Endothelial cell of umbilical vein (primary cell): ENCODE measurements around the gene GALNT2. TPM values are rescaled to one million over a fixed set of nuclear protein-coding genes. Genes with fewer than 3 reads are reported as not detected.

Source experiments
- BruUV-seq: library from RNA; stranded (reverse); fragments of 400-500 nt; replicated peaks from 2 replicates; lab custom pipeline; 2021; lab: Mats Ljungman, UMichigan
- CTCF ChIA-PET: fragments of 300-600, 350-600 bp; sonication (Branson Sonifier 250); formaldehyde crosslinking; loops from one replicate; lab custom pipeline; 2021; ENCODE audit warnings: antibody characterized with exemption, inconsistent platforms; lab: Charles Lee
- POLR2A ChIA-PET: fragments of 300-600, 350-600 bp; sonication (Branson Sonifier 250); formaldehyde crosslinking; loops from one replicate; lab custom pipeline; 2021; ENCODE audit warnings: antibody characterized with exemption, inconsistent platforms; lab: Charles Lee
- DNase-seq: peaks from one replicate; pipeline ENCODE4 v3.0.0-alpha.2; 2011; ENCODE audit warnings: low read depth, low spot score
- FAIRE-seq: peaks from 2 replicates; lab custom pipeline; 2011; peaks lifted over from hg19 to GRCh38; lab: Jason Lieb, UNC
- H2AFZ ChIP-seq: 2 replicates; pipeline ENCODE4 v1.6.0; 2012; ENCODE audit warnings: low read depth, low read length, control low read depth, inconsistent platforms
- H3K27ac ChIP-seq: 2 replicates; pipeline ENCODE4 v1.5.1; 2011; ENCODE audit warnings: low read depth, mild to moderate bottlenecking, control low read depth, low read length, moderate library complexity; ENCODE audit not compliant: insufficient read depth
- H3K27me3 ChIP-seq, 2 experiments: 2 replicates each; pipeline versions ENCODE4 v1.6.0 to v1.6.1; 2011; ENCODE audit warnings: low read length in 2 of 2, mixed read lengths in 1 of 2; ENCODE audit not compliant: control insufficient read depth in 2 of 2, insufficient read depth in 2 of 2
- H3K36me3 ChIP-seq, 2 experiments: 2 replicates in 1 of 2; 3 replicates in 1 of 2; pipeline ENCODE4 v1.5.1; 2011; ENCODE audit warnings: low read length in 2 of 2, mild to moderate bottlenecking in 1 of 2, moderate library complexity in 1 of 2; ENCODE audit not compliant: control insufficient read depth in 2 of 2, insufficient read depth in 2 of 2; ENCODE audit errors: extremely low read depth in 1 of 2
- H3K4me1 ChIP-seq: 3 replicates; pipeline ENCODE4 v1.5.1; 2011; ENCODE audit warnings: mild to moderate bottlenecking, low read length; ENCODE audit not compliant: control insufficient read depth, insufficient read depth; ENCODE audit errors: extremely low read depth
- H3K4me2 ChIP-seq: 2 replicates; pipeline ENCODE4 v1.6.1; 2011; ENCODE audit warnings: low read length, control low read depth, mixed read lengths; ENCODE audit not compliant: insufficient read depth
- H3K4me3 ChIP-seq, 3 experiments: fragments of 200-600 bp in 1 of 3; sonication (generic), shearing (Covaris generic) in 1 of 3; replicated peaks in 1 of 3; 2 replicates each; pipeline ENCODE4 v1.5.1; 2011 to 2016; ENCODE audit warnings: control low read depth in 3 of 3, low read length in 3 of 3, mild to moderate bottlenecking in 2 of 3, inconsistent platforms in 1 of 3, low read depth in 1 of 3, moderate library complexity in 1 of 3; ENCODE audit not compliant: insufficient read depth in 1 of 3
- H3K79me2 ChIP-seq: 2 replicates; pipeline ENCODE4 v1.6.0; 2012; ENCODE audit warnings: low read length, inconsistent platforms; ENCODE audit not compliant: control insufficient read depth, insufficient read depth
- H3K9ac ChIP-seq: replicated peaks from 2 replicates; pipeline ENCODE3; 2011; ENCODE audit warnings: low read length, control low read depth; ENCODE audit not compliant: insufficient read depth; ENCODE audit errors: extremely low read depth
- H3K9me1 ChIP-seq: replicated peaks from 3 replicates; pipeline ENCODE4 v1.6.0; 2011; ENCODE audit warnings: mild to moderate bottlenecking, low read length; ENCODE audit not compliant: control insufficient read depth, insufficient read depth; ENCODE audit errors: extremely low read depth
- H3K9me3 ChIP-seq: replicated peaks from 2 replicates; pipeline ENCODE4 v1.5.1; 2012; ENCODE audit warnings: low read length, inconsistent platforms; ENCODE audit not compliant: control insufficient read depth, insufficient read depth
- H4K20me1 ChIP-seq: replicated peaks from 2 replicates; pipeline ENCODE3; 2011; ENCODE audit warnings: mild to moderate bottlenecking, low read length; ENCODE audit not compliant: control insufficient read depth, insufficient read depth; ENCODE audit errors: extremely low read depth
- EZH2 ChIP-seq: IDR thresholded peaks from 2 replicates; pipeline ENCODE4 v1.6.1; 2012; ENCODE audit warnings: borderline replicate concordance, low read depth, mild to moderate bottlenecking, moderate library complexity, low read length, inconsistent platforms; ENCODE audit not compliant: severe bottlenecking
- FOS ChIP-seq: IDR thresholded peaks from 2 replicates; pipeline ENCODE4 v1.6.1; 2011; ENCODE audit warnings: mild to moderate bottlenecking, low read length, moderate library complexity, borderline replicate concordance; ENCODE audit not compliant: insufficient read depth
- GATA2 ChIP-seq: IDR thresholded peaks from 2 replicates; pipeline ENCODE4 v1.7.0; 2011; ENCODE audit warnings: low read depth, mild to moderate bottlenecking, moderate library complexity, mixed read lengths, low read length; ENCODE audit not compliant: insufficient read length, insufficient read depth
- JUN ChIP-seq: IDR thresholded peaks from 2 replicates; pipeline ENCODE4 v1.6.1; 2011; ENCODE audit warnings: borderline replicate concordance, low read depth; ENCODE audit not compliant: insufficient read length, insufficient read depth
- MYC ChIP-seq: IDR thresholded peaks from one replicate; pipeline ENCODE4 v1.6.1; 2011; ENCODE audit warnings: mild to moderate bottlenecking, low read depth, low read length
- POLR2A ChIP-seq: IDR thresholded peaks from 2 replicates; pipeline ENCODE4 v1.6.1; 2012; ENCODE audit warnings: low read depth, mild to moderate bottlenecking, control low read depth, low read length
- POLR2AphosphoS5 ChIP-seq: IDR thresholded peaks from 2 replicates; pipeline ENCODE4 v1.6.1; 2012; ENCODE audit warnings: low read depth, mild to moderate bottlenecking, control low read depth, low read length, moderate library complexity; ENCODE audit not compliant: insufficient read depth
- dilution Hi-C: fragments of 300-500 bp; cut with MboI; formaldehyde crosslinking; loops from one replicate; pipeline ENCODE4 v1.15.0; 2019; ENCODE audit warnings: low sequenced_read_pairs; ENCODE audit not compliant: extremely low pct_ligation_motif_present
- intact Hi-C: fragments of 100-400 bp; cut with micrococcal nuclease; formaldehyde crosslinking; loops from one replicate; pipeline ENCODE4 v1.10.0; 2022
- polyA plus RNA-seq, 4 experiments: library from polyadenylated mRNA; depleted of rRNA in 3 of 4; stranded (reverse) in 3 of 4; unstranded in 1 of 4; fragments of >200 nt; gene quantifications; 2 replicates each; pipeline versions ENCODE4 v1.2.1 to v1.2.3, GENCODE V29; 2011 to 2012; ENCODE audit warnings: missing spikeins in 1 of 4
- total RNA-seq: library from RNA; stranded (reverse); gene quantifications from 2 replicates; pipeline ENCODE4 v1.2.3, GENCODE V29; 2021
- TF ChIP-seq, protein P1 (sequence below), 2 donors: IDR thresholded peaks; 1 replicate in 1 of 2; 2 replicates in 1 of 2; pipeline ENCODE4 v1.5.1; 2011; ENCODE audit warnings: low read length in 2 of 2, mild to moderate bottlenecking in 2 of 2, moderate library complexity in 2 of 2, control low read depth in 1 of 2, inconsistent platforms in 1 of 2, low read depth in 1 of 2; ENCODE audit not compliant: insufficient read depth in 1 of 2; ENCODE audit errors: extremely low read depth in 1 of 2
- TF ChIP-seq, protein P2 (sequence below): IDR thresholded peaks from 2 replicates; pipeline ENCODE4 v1.6.1; 2011; ENCODE audit not compliant: insufficient read depth, insufficient read length

Gene GALNT2
- total and polyA plus RNA-seq, 2 donors (not counting 3 experiments of a cell fraction or from before 2014, with no cell fraction given), result 56.3 to 77.5 TPM

DNA sequence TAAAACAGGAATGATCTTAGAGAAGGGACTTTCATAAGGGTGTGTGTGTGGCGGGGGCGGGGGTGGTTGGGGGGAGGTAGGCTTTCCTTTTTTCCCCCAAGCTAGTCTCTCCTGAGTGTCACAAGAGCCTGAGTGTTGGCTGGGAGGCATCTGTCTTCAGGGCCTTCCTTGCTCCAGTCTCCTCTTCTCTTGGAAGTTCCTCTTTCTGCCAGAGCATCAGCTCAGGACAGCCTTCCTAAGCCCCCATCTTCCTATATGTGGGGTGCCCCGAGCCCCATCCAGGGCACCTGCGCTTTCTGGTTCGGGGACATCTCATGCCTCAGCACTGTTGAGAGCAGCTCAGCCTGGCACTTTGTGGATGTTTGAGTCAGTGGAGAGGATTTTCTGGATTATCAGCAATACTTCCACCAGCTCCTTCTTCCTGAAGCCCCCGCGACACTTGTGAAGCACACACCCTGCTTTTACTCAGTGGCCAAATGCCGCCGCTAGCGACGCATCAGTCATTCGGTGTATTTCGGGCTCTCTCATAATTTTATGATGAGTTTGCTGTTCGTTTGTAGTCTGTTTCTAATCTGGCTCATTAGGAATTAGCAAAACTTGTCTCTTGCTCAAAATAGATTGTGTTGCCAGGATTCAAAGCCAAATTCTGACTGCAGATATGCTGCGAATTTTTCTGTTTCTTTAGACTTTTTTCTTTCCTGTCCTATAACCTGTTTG is 61.7 kb downstream of the GALNT2 start:
- Histone ChIP-seq H3K36me3 (no peaks in the 10 kb centered on the region), H3K9ac (no peak overlapping the region), H3K79me2 (peaks cover 9% of the 10 kb centered on the region), H3K9me1 (no peaks in the 10 kb centered on the region), H3K27ac (no peak overlapping the region), H3K4me1 (no peaks in the 10 kb centered on the region), H3K27me3 (no peaks in the 10 kb centered on the region), H3K4me2 (no peak overlapping the region), H3K4me3 (no peak overlapping the region), H3K9me3 (no peaks in the 10 kb centered on the region), H2AFZ (no peak overlapping the region), H4K20me1 (no peaks in the 10 kb centered on the region)
- POLR2A ChIA-PET, result interaction anchor here (0.6 kb wide), 1 partner anchor 791 kb away, joined by 3 read pairs; no protein-coding TSS in a partner anchor
- no peak for TF ChIP-seq GATA2
- TF ChIP-seq, protein P1, sequence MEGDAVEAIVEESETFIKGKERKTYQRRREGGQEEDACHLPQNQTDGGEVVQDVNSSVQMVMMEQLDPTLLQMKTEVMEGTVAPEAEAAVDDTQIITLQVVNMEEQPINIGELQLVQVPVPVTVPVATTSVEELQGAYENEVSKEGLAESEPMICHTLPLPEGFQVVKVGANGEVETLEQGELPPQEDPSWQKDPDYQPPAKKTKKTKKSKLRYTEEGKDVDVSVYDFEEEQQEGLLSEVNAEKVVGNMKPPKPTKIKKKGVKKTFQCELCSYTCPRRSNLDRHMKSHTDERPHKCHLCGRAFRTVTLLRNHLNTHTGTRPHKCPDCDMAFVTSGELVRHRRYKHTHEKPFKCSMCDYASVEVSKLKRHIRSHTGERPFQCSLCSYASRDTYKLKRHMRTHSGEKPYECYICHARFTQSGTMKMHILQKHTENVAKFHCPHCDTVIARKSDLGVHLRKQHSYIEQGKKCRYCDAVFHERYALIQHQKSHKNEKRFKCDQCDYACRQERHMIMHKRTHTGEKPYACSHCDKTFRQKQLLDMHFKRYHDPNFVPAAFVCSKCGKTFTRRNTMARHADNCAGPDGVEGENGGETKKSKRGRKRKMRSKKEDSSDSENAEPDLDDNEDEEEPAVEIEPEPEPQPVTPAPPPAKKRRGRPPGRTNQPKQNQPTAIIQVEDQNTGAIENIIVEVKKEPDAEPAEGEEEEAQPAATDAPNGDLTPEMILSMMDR (IDR thresholded peaks at IDR 0.05; ENCODE audit: extremely low read depth in 1 of 2, insufficient read depth in 1 of 2, low read depth in 1 of 2, low read length in 2 of 2), result no peak
- intact Hi-C loops, result no loop called here
- dilution Hi-C loops, result no loop called here
- FAIRE-seq (no peak), DNase-seq (no peak)
- BruUV-seq, result no TSS peak
- CTCF ChIA-PET, result no interaction called here

DNA sequence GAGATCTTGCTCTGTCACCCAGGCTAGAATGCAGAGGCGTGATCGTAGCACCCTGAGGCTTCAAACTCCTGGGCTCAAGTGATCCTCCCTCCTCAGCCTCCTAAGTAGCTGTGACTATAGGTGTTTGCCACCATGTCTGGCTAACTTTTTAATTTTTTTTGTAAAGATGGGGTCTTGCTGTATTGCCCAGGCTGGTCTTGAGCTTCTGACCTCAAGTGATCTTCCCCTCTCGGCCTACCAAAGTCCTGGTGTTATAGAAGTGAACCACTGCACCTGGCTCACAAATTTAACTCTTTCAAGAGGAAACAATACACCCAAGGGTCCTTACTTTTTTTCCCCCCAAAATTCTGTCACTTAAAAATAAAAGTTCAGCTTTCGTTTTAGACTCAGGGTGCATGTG is 62.3 kb downstream of the GALNT2 start:
- Histone ChIP-seq H4K20me1 (no peaks in the 10 kb centered on the region), H3K4me3 (no peak overlapping the region), H3K9ac (no peak overlapping the region), H3K27ac (no peak overlapping the region), H2AFZ (no peak overlapping the region), H3K4me1 (no peaks in the 10 kb centered on the region), H3K4me2 (no peak overlapping the region), H3K27me3 (no peaks in the 10 kb centered on the region), H3K79me2 (peaks cover 9% of the 10 kb centered on the region), H3K36me3 (no peaks in the 10 kb centered on the region), H3K9me3 (no peaks in the 10 kb centered on the region), H3K9me1 (no peaks in the 10 kb centered on the region)
- no peak for DNase-seq
- ChIA-PET CTCF (no interaction called here), POLR2A (interaction anchor here (0.6 kb wide), 1 partner anchor 791 kb away, joined by 3 read pairs; no protein-coding TSS in a partner anchor)
- intact Hi-C loops, result no loop called here
- TF ChIP-seq POLR2A (no peak), GATA2 (no peak), JUN (no peak), MYC (no peak), POLR2AphosphoS5 (no peak), EZH2 (no peak), FOS (no peak)
- TF ChIP-seq, protein P1 (IDR thresholded peaks at IDR 0.05; ENCODE audit: extremely low read depth in 1 of 2, insufficient read depth in 1 of 2, low read depth in 1 of 2, low read length in 2 of 2), result no peak
- TF ChIP-seq, protein P2, sequence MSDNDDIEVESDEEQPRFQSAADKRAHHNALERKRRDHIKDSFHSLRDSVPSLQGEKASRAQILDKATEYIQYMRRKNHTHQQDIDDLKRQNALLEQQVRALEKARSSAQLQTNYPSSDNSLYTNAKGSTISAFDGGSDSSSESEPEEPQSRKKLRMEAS, result no peak
- FAIRE-seq, result no peak
- dilution Hi-C loops, result no loop called here
- BruUV-seq, result no TSS peak
